NB4 (cell line): ENCODE results near the gene CCR5.

Experiments used
- DNase-seq: peaks from one replicate; pipeline ENCODE4 v3.0.0; 2010; ENCODE audit warnings: low read depth
- H3K4me3 ChIP-seq: one replicate; pipeline ENCODE4 v1.5.1; 2011; ENCODE audit warnings: mild to moderate bottlenecking, low read depth, low read length, moderate library complexity
- MYC ChIP-seq: IDR thresholded peaks from 2 replicates; pipeline ENCODE4 v1.6.1; 2011; ENCODE audit warnings: low read depth, low read length
- POLR2A ChIP-seq: IDR thresholded peaks from 2 replicates; pipeline ENCODE4 v1.6.1; 2011; ENCODE audit warnings: mild to moderate bottlenecking; ENCODE audit not compliant: insufficient read length; ENCODE audit errors: extremely low read depth
- TF ChIP-seq, protein P1 (sequence below): IDR thresholded peaks from one replicate; pipeline ENCODE4 v1.5.1; 2012; ENCODE audit warnings: low read depth, low read length
- TF ChIP-seq, protein P2 (sequence below): IDR thresholded peaks from 2 replicates; pipeline ENCODE4 v1.6.1; 2011; ENCODE audit warnings: low read depth, low read length

Gene CCR5

DNA sequence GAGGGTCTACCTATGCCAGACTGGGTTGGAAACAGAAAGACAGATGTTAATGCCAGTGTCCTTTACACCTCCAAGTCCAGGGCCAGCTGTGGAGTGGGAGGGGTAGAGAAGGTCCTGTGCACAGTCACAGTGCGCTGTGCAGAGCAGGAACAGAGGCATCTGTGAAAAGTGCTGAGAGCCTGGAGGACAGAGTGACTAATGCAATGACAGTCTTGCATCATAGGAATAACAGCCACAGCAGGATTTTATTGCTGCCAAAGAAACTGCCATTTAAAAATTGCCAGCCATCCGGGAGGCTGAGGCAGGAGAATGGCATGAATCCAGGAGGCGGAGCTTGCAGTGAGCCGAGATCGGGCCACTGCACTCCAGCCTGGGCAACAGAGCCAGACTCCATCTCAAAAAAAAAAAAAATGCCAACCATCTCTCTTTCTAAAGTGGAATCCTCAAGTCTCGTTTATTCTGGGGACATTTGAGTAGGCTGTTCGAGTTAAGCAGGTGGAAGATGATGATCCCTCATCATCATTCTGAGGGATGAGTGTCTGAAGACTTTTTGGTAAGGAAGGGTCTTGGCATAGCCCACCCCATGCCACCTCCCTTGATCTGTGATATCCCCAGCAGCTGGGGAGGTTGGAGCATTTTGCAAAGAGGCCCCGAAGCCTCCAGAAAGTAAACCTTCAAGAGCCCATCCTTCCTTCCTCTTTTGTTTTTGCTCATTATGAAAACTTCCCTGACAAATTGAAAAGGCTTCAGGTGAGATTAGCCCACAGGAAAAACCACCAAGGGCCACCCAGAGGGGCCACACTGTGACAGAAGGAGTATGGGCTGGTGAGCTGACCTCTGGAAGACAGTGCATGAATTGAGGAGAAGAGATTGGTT, 9.1 kb upstream of the CCR5 start:
- TF ChIP-seq POLR2A (no peak), MYC (peak; percentile 58)
- TF ChIP-seq, protein P1, sequence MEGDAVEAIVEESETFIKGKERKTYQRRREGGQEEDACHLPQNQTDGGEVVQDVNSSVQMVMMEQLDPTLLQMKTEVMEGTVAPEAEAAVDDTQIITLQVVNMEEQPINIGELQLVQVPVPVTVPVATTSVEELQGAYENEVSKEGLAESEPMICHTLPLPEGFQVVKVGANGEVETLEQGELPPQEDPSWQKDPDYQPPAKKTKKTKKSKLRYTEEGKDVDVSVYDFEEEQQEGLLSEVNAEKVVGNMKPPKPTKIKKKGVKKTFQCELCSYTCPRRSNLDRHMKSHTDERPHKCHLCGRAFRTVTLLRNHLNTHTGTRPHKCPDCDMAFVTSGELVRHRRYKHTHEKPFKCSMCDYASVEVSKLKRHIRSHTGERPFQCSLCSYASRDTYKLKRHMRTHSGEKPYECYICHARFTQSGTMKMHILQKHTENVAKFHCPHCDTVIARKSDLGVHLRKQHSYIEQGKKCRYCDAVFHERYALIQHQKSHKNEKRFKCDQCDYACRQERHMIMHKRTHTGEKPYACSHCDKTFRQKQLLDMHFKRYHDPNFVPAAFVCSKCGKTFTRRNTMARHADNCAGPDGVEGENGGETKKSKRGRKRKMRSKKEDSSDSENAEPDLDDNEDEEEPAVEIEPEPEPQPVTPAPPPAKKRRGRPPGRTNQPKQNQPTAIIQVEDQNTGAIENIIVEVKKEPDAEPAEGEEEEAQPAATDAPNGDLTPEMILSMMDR = no peak
- TF ChIP-seq, protein P2, sequence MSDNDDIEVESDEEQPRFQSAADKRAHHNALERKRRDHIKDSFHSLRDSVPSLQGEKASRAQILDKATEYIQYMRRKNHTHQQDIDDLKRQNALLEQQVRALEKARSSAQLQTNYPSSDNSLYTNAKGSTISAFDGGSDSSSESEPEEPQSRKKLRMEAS = no peak
- no peak overlapping the region for H3K4me3 ChIP-seq
- DNase-seq = peak; percentile 95

DNA sequence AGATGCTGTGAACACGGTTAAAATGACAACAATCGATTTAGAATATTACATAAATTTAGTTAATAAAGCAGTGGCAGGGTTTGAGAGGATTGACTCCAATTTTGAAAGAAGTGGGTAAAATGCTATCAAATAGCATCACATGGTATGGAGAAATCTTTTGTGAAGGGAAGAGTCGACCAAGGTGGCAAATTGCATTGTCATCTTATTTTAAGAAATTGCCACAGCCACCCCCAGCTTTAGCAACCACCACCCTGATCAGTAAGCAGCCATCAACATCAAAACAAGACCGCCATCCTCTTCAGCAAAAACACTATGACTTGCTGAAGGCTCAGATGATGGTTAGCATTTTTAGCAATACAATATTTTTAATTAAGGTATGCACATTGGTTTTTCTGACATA, 5.7 kb upstream of the CCR5 start:
- DNase-seq = no peak
- no peak overlapping the region for H3K4me3 ChIP-seq
- TF ChIP-seq, protein P1 = no peak
- TF ChIP-seq, protein P2 = no peak

DNA sequence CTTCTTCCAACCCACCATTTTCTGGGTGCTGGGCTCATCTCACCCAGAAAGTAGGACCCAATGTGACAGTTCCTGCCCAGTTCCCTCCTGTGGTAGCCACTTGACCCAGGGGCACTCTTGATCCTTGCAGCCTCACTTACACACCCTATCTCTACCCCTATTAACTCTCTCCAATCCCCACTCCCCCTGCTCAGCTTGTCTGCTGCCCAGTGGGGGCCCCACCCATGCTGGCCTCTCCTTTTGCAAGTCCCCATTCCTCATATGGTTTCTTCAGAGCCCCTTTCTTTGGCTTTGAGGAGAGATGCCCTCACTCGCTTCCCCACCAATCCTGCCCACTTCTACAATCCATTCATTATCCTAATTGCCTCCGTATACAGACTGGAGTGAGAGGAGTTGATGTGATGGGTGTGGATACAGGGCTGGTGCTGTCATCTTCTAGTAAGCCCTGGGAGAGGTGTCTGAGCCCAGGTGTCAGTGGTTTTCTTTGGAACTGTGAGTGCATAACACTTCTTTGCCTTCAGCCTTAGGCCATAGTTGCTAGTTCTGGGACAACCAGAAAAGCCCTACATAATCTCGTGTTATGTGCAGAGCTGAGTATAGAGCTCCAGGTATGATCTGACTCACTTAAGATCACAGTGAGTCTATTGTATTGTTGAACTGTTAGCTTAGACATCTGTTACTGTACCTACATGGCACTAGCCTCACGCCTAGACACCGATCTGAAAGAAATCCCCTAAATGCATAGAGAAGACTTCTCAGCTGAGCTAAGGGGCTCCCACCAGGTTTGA, 4.8 kb upstream of the CCR5 start:
- no peak overlapping the region for H3K4me3 ChIP-seq
- DNase-seq = no peak
- TF ChIP-seq, protein P2 = no peak
- no peak for TF ChIP-seq MYC
- TF ChIP-seq, protein P1 = no peak
- TF ChIP-seq POLR2A = no peak

DNA sequence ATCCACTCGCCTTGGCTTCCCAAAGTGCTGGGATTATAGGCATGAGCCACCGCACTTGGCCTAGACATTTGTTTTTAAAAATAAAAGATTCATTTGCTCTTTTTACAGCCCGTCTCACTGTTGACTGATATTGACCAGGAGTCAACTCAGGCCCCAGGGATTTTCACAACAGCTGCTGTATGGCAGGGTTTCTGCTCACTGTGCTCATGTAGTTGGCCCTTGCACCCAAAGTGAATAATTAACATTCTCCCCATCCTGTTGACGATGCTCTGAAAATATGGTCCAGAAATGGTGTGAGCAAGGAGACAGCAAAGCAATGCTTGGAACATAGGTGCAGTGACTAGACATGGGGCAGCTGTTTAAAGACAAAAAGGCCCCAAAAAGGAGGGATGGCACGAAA, 2.9 kb upstream of the CCR5 start:
- H3K4me3 ChIP-seq = no peak overlapping the region
- TF ChIP-seq MYC (no peak), POLR2A (no peak)
- TF ChIP-seq, protein P2 = no peak
- TF ChIP-seq, protein P1 = no peak
- DNase-seq = no peak

DNA sequence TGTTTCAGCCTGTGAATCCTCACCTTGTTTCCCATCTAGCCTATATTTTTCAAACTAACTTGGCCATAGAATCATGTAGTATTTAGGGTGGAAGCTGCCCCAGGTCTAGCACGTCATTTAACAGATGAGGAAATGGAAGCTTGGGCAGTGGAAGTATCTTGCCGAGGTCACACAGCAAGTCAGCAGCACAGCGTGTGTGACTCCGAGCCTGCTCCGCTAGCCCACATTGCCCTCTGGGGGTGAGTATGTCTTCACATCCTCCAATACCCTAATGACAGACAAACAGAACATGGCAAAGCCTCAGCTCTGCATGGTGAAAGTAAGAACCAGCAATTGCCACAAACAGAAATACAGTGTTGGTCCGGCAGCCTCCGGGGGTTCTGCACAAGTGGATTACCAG, 2.2 kb upstream of the CCR5 start:
- TF ChIP-seq, protein P1 = peak; percentile 60
- TF ChIP-seq, protein P2 = no peak
- no peak for TF ChIP-seq POLR2A
- peak; percentile 96 for DNase-seq
- H3K4me3 ChIP-seq = no peak overlapping the region
